Measurements from ENCODE around the gene HYAL4.

DNA sequence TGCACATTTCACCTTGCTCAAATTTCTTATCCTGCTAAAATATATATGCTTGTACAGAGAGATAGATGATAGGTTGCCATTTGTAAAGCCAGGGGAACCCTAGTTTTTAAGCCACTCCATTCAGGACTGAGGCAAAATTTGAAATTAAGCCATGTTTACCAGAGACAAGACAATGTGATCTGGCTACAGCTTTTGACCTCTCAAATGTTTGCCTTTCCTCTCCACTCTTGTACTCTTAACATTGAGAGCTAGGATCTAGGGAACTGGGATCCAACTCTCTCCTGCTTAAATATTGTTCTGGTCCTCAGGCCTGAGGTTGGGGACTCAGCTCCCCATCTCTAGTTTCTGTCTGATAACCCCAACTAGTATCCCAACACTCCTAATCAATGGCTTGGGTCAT is 15.9 kb downstream of the HYAL4 start:
- TF ChIP-seq JUN (IDR thresholded peaks at IDR 0.05; ENCODE audit: borderline replicate concordance, insufficient read depth, insufficient read length, low read depth): no peak
- TF ChIP-seq EZH2 (IDR thresholded peaks at IDR 0.05; ENCODE audit: borderline replicate concordance, low read depth, low read length, severe bottlenecking): no peak

All from endothelial cell of umbilical vein (primary cell).